GM18861 (cell line): ENCODE measurements around the gene EMC10.

Experiments
- ATAC-seq: cut with Tn5 transposase; IDR thresholded peaks from one replicate; pipeline ENCODE4 v1.9.1; 2021; ENCODE audit not compliant: unreplicated experiment

The EMC10 gene

DNA sequence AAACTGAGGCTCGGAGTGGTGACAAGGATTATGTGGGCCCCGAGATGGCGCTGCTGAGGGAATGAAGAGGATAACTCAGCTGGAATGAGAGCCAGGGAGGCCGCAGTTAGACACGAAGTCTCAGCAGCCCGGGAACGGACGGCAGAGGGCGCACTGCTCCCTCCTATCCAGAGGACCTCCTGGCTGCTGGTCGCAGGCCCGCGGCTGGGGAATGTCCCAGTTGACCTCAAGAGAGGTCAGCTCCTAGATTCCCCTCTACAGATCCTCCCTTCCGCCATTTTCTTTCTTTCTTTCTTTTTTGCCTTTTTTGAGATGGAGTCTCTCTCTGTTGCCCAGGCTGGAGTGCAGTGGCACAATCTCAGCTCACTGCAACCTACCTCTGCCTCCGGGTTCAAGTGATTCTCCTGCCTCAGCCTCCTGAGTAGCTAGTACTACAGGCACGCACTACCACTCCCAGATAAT, 61.5 kb downstream of the EMC10 start:
- no peak for ATAC-seq
